Activated CD8-positive, alpha-beta memory T cell treated with anti-CD3 and anti-CD28 coated beads, Interleukin-2, amount 10 ng/mL, durations not matched to agents 7 days and 5 days (primary cell): ENCODE measurements around the gene BMP6. TPM values are rescaled to one million over a fixed set of nuclear protein-coding genes. Genes with fewer than 3 reads are reported as not detected.
"Not testable (repeated sequence)": the region's sequence is repeated elsewhere in the genome, so short reads cannot be mapped to it uniquely, and the experiment has no call there.

Source experiments
- ATAC-seq: fragments of 150-1000 bp; cut with Tn5 transposase; one replicate; pipeline ENCODE4 v1.10.0; 2021; ENCODE audit warnings: moderate library complexity
- CTCF ChIA-PET: fragments of 350-600 bp; sonication (Branson Sonifier 250); formaldehyde crosslinking; loops from one replicate; lab custom pipeline; 2021; ENCODE audit warnings: antibody characterized with exemption; lab: Charles Lee
- DNase-seq: peaks from one replicate; pipeline ENCODE4 v3.0.0-alpha.2; 2020
- H3K27ac Mint-ChIP-seq: one replicate; pipeline ENCODE4 v1.8.0; 2021; ENCODE audit warnings: mild to moderate bottlenecking, mixed read lengths
- H3K27me3 Mint-ChIP-seq: one replicate; pipeline ENCODE4 v1.8.0; 2021; ENCODE audit warnings: mixed read lengths
- H3K36me3 Mint-ChIP-seq: one replicate; pipeline ENCODE4 v1.8.0; 2021; ENCODE audit warnings: mild to moderate bottlenecking, mixed read lengths
- H3K4me1 Mint-ChIP-seq: one replicate; pipeline ENCODE4 v1.8.0; 2021; ENCODE audit warnings: mixed read lengths
- H3K4me3 Mint-ChIP-seq: one replicate; pipeline ENCODE4 v1.8.0; 2021; ENCODE audit warnings: mild to moderate bottlenecking, moderate library complexity, mixed read lengths
- H3K9me3 Mint-ChIP-seq: one replicate; pipeline ENCODE4 v1.8.0; 2022; ENCODE audit warnings: low read depth, mixed read lengths
- total RNA-seq, 2 experiments: library from RNA; stranded (reverse); gene quantifications; one replicate each; pipeline ENCODE4 v1.2.3, GENCODE V29; 2021

The BMP6 gene
- total RNA-seq, 2 experiments from 2014 or later: not detected

- Mint-ChIP-seq H3K36me3 (peaks cover 41% of the 10 kb centered on the region), H3K4me3 (no peak overlapping the region), H3K9me3 (no peaks in the 10 kb centered on the region), H3K27me3 (no peaks in the 10 kb centered on the region), H3K27ac (no peak overlapping the region), H3K4me1 (no peaks in the 10 kb centered on the region)
- CTCF ChIA-PET: no interaction called here
- ATAC-seq (no peak), DNase-seq (no peak)
Measured at GRCh38 chr6:7882505-7883257, 156.8 kb downstream of the BMP6 start.

GRCh38 chr6:7883381-7883780 is 157.5 kb downstream of the BMP6 start:
- Mint-ChIP-seq H3K36me3 (peaks cover 46% of the 10 kb centered on the region), H3K4me1 (no peaks in the 10 kb centered on the region), H3K27ac (no peak overlapping the region), H3K27me3 (no peaks in the 10 kb centered on the region), H3K4me3 (no peak overlapping the region), H3K9me3 (no peaks in the 10 kb centered on the region)
- CTCF ChIA-PET: no interaction called here
- no peak for DNase-seq
- no peak for ATAC-seq

- Mint-ChIP-seq H3K9me3 (no peaks in the 10 kb centered on the region), H3K27ac (no peak overlapping the region)
- CTCF ChIA-PET: no interaction called here
Measured at GRCh38 chr6:7886132-7886531, 160.2 kb downstream of the BMP6 start.

GRCh38 chr6:7887278-7887991 is 161.5 kb downstream of the BMP6 start:
- Mint-ChIP-seq H3K4me1 (no peaks in the 10 kb centered on the region), H3K9me3 (no peaks in the 10 kb centered on the region), H3K27me3 (no peaks in the 10 kb centered on the region), H3K36me3 (peaks cover 55% of the 10 kb centered on the region), H3K4me3 (no peak overlapping the region), H3K27ac (no peak overlapping the region)
- ATAC-seq (no peak), DNase-seq (no peak)
- CTCF ChIA-PET: no interaction called here

More at GRCh38 chr6:7886132-7886531, 160.2 kb downstream of the BMP6 start:
- ATAC-seq: no peak
- Mint-ChIP-seq H3K27me3 (no peaks in the 10 kb centered on the region), H3K4me3 (no peak overlapping the region), H3K4me1 (no peaks in the 10 kb centered on the region), H3K36me3 (peaks cover 50% of the 10 kb centered on the region)
- DNase-seq: no peak

- H3K4me3 Mint-ChIP-seq: no peak overlapping the region
- DNase-seq: no peak
- ATAC-seq: no peak
- no peaks in the 10 kb centered on the region for H3K9me3 Mint-ChIP-seq
- peaks cover 53% of the 10 kb centered on the region for H3K36me3 Mint-ChIP-seq
- no peaks in the 10 kb centered on the region for H3K27me3 Mint-ChIP-seq
- CTCF ChIA-PET: no interaction called here
- no peak overlapping the region for H3K27ac Mint-ChIP-seq
- H3K4me1 Mint-ChIP-seq: no peaks in the 10 kb centered on the region
Measured at GRCh38 chr6:7888587-7889357, 162.9 kb downstream of the BMP6 start.

GRCh38 chr6:7891078-7891872 is 165.4 kb downstream of the BMP6 start:
- CTCF ChIA-PET: no interaction called here
- no peak overlapping the region for H3K4me3 Mint-ChIP-seq
- H3K4me1 Mint-ChIP-seq: no peaks in the 10 kb centered on the region

GRCh38 chr6:7892367-7892766 is 166.5 kb downstream of the BMP6 start:
- H3K4me3 Mint-ChIP-seq, H3K27ac Mint-ChIP-seq, ATAC-seq, H3K4me1 Mint-ChIP-seq, H3K27me3 Mint-ChIP-seq, CTCF ChIA-PET, DNase-seq, H3K9me3 Mint-ChIP-seq: not testable (repeated sequence)
- H3K36me3 Mint-ChIP-seq: peaks cover 41% of the 10 kb centered on the region

More at GRCh38 chr6:7891078-7891872, 165.4 kb downstream of the BMP6 start:
- no peak overlapping the region for H3K27ac Mint-ChIP-seq
- peaks cover 48% of the 10 kb centered on the region for H3K36me3 Mint-ChIP-seq
- DNase-seq: no peak
- no peaks in the 10 kb centered on the region for H3K9me3 Mint-ChIP-seq
- ATAC-seq: no peak
- no peaks in the 10 kb centered on the region for H3K27me3 Mint-ChIP-seq

GRCh38 chr6:7893342-7893741 is 167.4 kb downstream of the BMP6 start:
- DNase-seq (no peak), ATAC-seq (no peak)
- H3K27me3 Mint-ChIP-seq: no peaks in the 10 kb centered on the region
- H3K36me3 Mint-ChIP-seq: peaks cover 37% of the 10 kb centered on the region
- H3K27ac Mint-ChIP-seq: no peak overlapping the region
- no peaks in the 10 kb centered on the region for H3K4me1 Mint-ChIP-seq
- no peak overlapping the region for H3K4me3 Mint-ChIP-seq
- CTCF ChIA-PET: no interaction called here
- no peaks in the 10 kb centered on the region for H3K9me3 Mint-ChIP-seq

- Mint-ChIP-seq H3K9me3 (no peaks in the 10 kb centered on the region), H3K27ac (no peak overlapping the region), H3K27me3 (no peaks in the 10 kb centered on the region), H3K36me3 (peaks cover 42% of the 10 kb centered on the region), H3K4me3 (no peak overlapping the region), H3K4me1 (no peaks in the 10 kb centered on the region)
- CTCF ChIA-PET: no interaction called here
- ATAC-seq (no peak), DNase-seq (no peak)
Measured at GRCh38 chr6:7894262-7895124, 168.6 kb downstream of the BMP6 start.

- no peak overlapping the region for H3K4me3 Mint-ChIP-seq
- no peaks in the 10 kb centered on the region for H3K9me3 Mint-ChIP-seq
- H3K4me1 Mint-ChIP-seq: no peaks in the 10 kb centered on the region
- H3K27ac Mint-ChIP-seq: no peak overlapping the region
- H3K27me3 Mint-ChIP-seq: no peaks in the 10 kb centered on the region
- CTCF ChIA-PET: no interaction called here
- H3K36me3 Mint-ChIP-seq: peaks cover 42% of the 10 kb centered on the region
- no peak for ATAC-seq
- no peak for DNase-seq
Measured at GRCh38 chr6:7895125-7895423, 169.2 kb downstream of the BMP6 start.

- H3K9me3 Mint-ChIP-seq: no peaks in the 10 kb centered on the region
- CTCF ChIA-PET: no interaction called here
- no peak for DNase-seq
- no peak for ATAC-seq
- no peak overlapping the region for H3K4me3 Mint-ChIP-seq
- H3K27ac Mint-ChIP-seq: no peak overlapping the region
- H3K27me3 Mint-ChIP-seq: no peaks in the 10 kb centered on the region
- no peaks in the 10 kb centered on the region for H3K4me1 Mint-ChIP-seq
- H3K36me3 Mint-ChIP-seq: peaks cover 42% of the 10 kb centered on the region
Measured at GRCh38 chr6:7896465-7896987, 170.6 kb downstream of the BMP6 start.

GRCh38 chr6:7897461-7898192 is 171.7 kb downstream of the BMP6 start:
- Mint-ChIP-seq H3K4me3 (no peak overlapping the region), H3K27ac (no peak overlapping the region), H3K27me3 (no peaks in the 10 kb centered on the region), H3K36me3 (peaks cover 34% of the 10 kb centered on the region), H3K4me1 (no peaks in the 10 kb centered on the region), H3K9me3 (no peaks in the 10 kb centered on the region)
- no peak for ATAC-seq
- CTCF ChIA-PET: no interaction called here
- no peak for DNase-seq
